Measurements from ENCODE around the gene GADL1. TPM values are rescaled to one million over a fixed set of nuclear protein-coding genes. Genes with fewer than 3 reads are reported as not detected.

Gene GADL1
- total and polyA plus RNA-seq, 12 donors = 0.06 to 0.55 (median 0.13) TPM; not detected in 3

DNA sequence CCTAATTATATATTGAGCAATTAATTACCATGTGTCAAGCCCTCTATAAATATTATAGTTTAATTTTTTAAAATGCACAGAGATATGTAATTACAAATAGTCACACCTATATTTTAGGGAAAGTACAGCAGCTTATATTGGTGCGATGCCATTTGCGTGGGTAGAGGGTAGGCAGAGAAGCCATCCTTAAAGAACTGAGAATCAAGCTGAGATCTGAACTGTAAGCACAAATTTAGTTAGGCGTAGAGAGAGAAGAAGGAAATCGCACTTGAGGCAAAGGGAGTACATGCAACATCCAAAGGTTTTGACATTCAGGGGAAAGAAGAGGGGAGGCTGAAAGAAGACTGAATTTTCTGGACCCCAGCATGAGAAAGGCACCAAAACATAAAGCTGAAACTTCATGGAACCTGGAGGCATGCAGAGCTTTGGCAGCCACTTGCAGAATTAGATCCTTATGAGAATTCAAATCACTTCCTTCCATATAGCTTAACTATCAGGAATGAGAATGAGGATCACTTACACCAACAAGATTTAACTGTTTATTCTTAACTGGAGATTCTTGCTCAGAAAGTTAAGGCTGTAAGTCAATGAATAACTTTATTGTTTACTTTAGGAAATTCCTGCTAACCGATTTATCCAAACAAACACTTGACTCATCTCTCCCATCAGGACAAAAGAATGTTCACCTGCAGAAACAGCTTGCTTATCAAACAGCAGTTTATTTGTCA, 173.7 kb downstream of the GADL1 start:
- H3K36me3 ChIP-seq (replicated peaks in 1 of 2) = no peaks in the 10 kb centered on the region
- H3K4me3 ChIP-seq = no peak overlapping the region
- WGBS, 4 donors = 82 to 86% (median 85%) methylated on average over 5 of the region's 5 CpGs
- intact Hi-C loops (cut with DNase I) = no loop called here
- H3K9me3 ChIP-seq (replicated peaks in 1 of 3) = no peaks in the 10 kb centered on the region
- DNase-seq = no peak
- no peak overlapping the region for H3K27ac ChIP-seq
- TF ChIP-seq POLR2A (IDR thresholded peaks at IDR 0.05) = no peak
- TF ChIP-seq, protein P1, sequence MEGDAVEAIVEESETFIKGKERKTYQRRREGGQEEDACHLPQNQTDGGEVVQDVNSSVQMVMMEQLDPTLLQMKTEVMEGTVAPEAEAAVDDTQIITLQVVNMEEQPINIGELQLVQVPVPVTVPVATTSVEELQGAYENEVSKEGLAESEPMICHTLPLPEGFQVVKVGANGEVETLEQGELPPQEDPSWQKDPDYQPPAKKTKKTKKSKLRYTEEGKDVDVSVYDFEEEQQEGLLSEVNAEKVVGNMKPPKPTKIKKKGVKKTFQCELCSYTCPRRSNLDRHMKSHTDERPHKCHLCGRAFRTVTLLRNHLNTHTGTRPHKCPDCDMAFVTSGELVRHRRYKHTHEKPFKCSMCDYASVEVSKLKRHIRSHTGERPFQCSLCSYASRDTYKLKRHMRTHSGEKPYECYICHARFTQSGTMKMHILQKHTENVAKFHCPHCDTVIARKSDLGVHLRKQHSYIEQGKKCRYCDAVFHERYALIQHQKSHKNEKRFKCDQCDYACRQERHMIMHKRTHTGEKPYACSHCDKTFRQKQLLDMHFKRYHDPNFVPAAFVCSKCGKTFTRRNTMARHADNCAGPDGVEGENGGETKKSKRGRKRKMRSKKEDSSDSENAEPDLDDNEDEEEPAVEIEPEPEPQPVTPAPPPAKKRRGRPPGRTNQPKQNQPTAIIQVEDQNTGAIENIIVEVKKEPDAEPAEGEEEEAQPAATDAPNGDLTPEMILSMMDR (IDR thresholded peaks at IDR 0.05) = no peak
- no peaks in the 10 kb centered on the region for H3K27me3 ChIP-seq
- H3K4me1 ChIP-seq (replicated peaks in 1 of 2) = no peaks in the 10 kb centered on the region

DNA sequence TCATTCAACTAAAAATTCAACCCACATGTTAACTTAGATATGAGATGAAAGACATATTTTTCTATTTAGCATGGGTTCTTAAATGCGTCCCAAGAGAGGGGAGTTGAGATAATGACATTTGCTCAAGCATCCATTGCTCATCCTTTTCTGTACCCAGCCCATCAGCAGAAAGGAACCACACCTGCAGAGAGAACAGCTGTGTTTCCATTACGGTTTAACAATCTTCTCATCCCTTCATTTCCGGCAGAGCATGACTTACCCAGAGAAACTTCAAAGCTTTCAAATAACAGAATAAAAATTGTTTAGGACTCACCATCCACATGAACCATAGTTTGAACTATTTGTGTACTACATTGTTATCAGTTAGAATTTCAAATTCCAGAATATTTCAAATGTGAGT, 174.9 kb downstream of the GADL1 start:
- no peak for TF ChIP-seq POLR2A (IDR thresholded peaks at IDR 0.05)
- TF ChIP-seq, protein P1 (IDR thresholded peaks at IDR 0.05) = no peak
- no peaks in the 10 kb centered on the region for H3K36me3 ChIP-seq (replicated peaks in 1 of 2)
- no peaks in the 10 kb centered on the region for H3K27me3 ChIP-seq
- 89 to 100% (median 94%) methylated on average over 3 of the region's 3 CpGs for WGBS, 4 donors
- intact Hi-C loops (cut with DNase I) = no loop called here
- no peak overlapping the region for H3K4me3 ChIP-seq
- DNase-seq = no peak
- H3K4me1 ChIP-seq (replicated peaks in 1 of 2) = no peaks in the 10 kb centered on the region
- no peak overlapping the region for H3K27ac ChIP-seq
- H3K9me3 ChIP-seq (replicated peaks in 1 of 3) = no peaks in the 10 kb centered on the region

DNA sequence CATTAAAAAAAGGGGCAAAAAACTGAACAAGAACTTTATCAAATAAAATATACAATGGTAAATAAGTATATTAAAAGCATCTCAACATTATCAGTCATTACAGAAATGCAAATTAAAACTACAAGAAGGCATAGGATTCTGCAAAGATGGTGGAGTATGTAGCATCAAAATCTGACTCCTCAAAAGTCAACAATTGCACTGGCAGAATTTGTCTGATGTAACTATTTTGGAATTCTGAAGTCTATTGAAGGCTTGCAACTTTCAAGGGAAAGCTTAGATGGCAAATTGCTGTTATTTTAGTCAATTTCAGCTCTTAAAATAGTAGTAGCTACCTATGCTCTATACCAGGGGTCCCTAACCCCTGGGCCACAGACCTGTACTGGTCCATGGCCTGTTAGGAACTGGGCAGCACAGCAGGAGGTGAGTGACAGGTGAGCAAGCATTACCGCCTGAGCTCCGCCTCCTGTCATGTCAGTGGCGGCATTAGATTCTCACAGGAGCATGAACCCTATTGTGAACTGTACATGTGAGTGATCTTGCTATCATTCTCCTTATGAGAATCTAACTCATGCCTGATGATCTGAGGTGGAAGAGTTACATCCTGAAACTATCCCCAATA, 180.5 kb downstream of the GADL1 start:
- no peaks in the 10 kb centered on the region for H3K27me3 ChIP-seq
- no peaks in the 10 kb centered on the region for H3K4me1 ChIP-seq (replicated peaks in 1 of 2)
- no peaks in the 10 kb centered on the region for H3K9me3 ChIP-seq (replicated peaks in 1 of 3)
- TF ChIP-seq POLR2A (IDR thresholded peaks at IDR 0.05) = no peak
- TF ChIP-seq, protein P1 (IDR thresholded peaks at IDR 0.05) = no peak
- WGBS, 4 donors = 80 to 98% (median 94%) methylated on average over 1 to 3 of the region's 3 CpGs
- no peaks in the 10 kb centered on the region for H3K36me3 ChIP-seq (replicated peaks in 1 of 2)
- H3K4me3 ChIP-seq = no peak overlapping the region
- no peak for DNase-seq
- intact Hi-C loops (cut with DNase I) = no loop called here
- H3K27ac ChIP-seq = no peak overlapping the region

DNA sequence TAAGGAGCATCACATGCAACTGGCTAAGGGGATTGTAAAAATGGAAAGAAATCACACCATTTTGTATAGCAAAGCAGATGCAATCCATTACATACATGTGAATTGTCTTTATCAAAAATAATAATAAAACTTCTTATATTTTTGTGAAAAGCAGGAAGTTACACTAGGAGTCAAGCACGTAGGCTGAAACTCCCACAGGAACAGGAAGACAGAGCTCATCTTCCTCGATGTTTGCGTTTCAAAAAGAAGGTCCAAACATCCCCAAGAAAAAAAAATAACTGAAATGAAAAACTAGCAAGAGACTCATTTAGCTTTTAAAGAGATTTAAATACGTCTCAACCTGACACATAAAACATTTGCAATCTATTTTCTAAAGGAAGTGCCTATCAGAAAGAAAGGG, 181.5 kb downstream of the GADL1 start:
- no peak for TF ChIP-seq POLR2A (IDR thresholded peaks at IDR 0.05)
- TF ChIP-seq, protein P1 (IDR thresholded peaks at IDR 0.05) = no peak
- Histone ChIP-seq H3K9me3 (replicated peaks in 1 of 3) (no peaks in the 10 kb centered on the region), H3K4me3 (no peak overlapping the region), H3K27ac (no peak overlapping the region), H3K36me3 (replicated peaks in 1 of 2) (no peaks in the 10 kb centered on the region), H3K4me1 (replicated peaks in 1 of 2) (no peaks in the 10 kb centered on the region), H3K27me3 (no peaks in the 10 kb centered on the region)
- WGBS, 4 donors = 56 to 68% (median 59%) methylated on average over 4 of the region's 4 CpGs
- DNase-seq = no peak
- intact Hi-C loops (cut with DNase I) = no loop called here

Data from adrenal gland (tissue), 12 donors.